Endothelial cell (in vitro differentiated cells): Measurements from ENCODE around the gene THEMIS. TPM values are rescaled to one million over a fixed set of nuclear protein-coding genes. Genes with fewer than 3 reads are reported as not detected.

Experiments used
- DNase-seq: peaks from one replicate; pipeline ENCODE4 v3.0.0; 2021; ENCODE audit warnings: low spot score
- H3K27ac Mint-ChIP-seq: one replicate; pipeline ENCODE4 v1.8.0; 2021; ENCODE audit warnings: mixed read lengths, inconsistent platforms; ENCODE audit not compliant: unreplicated experiment
- H3K27me3 Mint-ChIP-seq: one replicate; pipeline ENCODE4 v1.8.0; 2021; ENCODE audit warnings: mild to moderate bottlenecking, moderate library complexity, mixed read lengths, inconsistent platforms; ENCODE audit not compliant: unreplicated experiment
- H3K36me3 Mint-ChIP-seq: one replicate; pipeline ENCODE4 v1.8.0; 2021; ENCODE audit warnings: mild to moderate bottlenecking, low read depth, mixed read lengths, inconsistent platforms; ENCODE audit not compliant: unreplicated experiment
- H3K4me1 Mint-ChIP-seq: one replicate; pipeline ENCODE4 v1.8.0; 2021; ENCODE audit warnings: mild to moderate bottlenecking, mixed read lengths, inconsistent platforms; ENCODE audit not compliant: unreplicated experiment
- H3K4me3 Mint-ChIP-seq: one replicate; pipeline ENCODE4 v1.8.0; 2021; ENCODE audit warnings: mild to moderate bottlenecking, mixed read lengths, inconsistent platforms; ENCODE audit not compliant: unreplicated experiment
- H3K9me3 Mint-ChIP-seq: one replicate; pipeline ENCODE4 v1.8.0; 2021; ENCODE audit warnings: mixed read lengths, inconsistent platforms; ENCODE audit not compliant: unreplicated experiment
- CTCF ChIP-seq: fragments of 200-600 bp; sonication (generic); IDR thresholded peaks from one replicate; pipeline ENCODE4 v1.5.0; 2021; ENCODE audit warnings: antibody characterized with exemption; ENCODE audit not compliant: unreplicated experiment
- total RNA-seq: library from RNA; stranded (reverse); fragmentation: NEBNext Ultra II Directional; extraction: Animal tissue kit (Norgen Biotek cat#: 25700); gene quantifications from one replicate; pipeline ENCODE4 v1.2.1, GENCODE V29; 2021; ENCODE audit not compliant: unreplicated experiment

THEMIS gene
- total RNA-seq, 1 donor from 2014 or later = not detected

DNA sequence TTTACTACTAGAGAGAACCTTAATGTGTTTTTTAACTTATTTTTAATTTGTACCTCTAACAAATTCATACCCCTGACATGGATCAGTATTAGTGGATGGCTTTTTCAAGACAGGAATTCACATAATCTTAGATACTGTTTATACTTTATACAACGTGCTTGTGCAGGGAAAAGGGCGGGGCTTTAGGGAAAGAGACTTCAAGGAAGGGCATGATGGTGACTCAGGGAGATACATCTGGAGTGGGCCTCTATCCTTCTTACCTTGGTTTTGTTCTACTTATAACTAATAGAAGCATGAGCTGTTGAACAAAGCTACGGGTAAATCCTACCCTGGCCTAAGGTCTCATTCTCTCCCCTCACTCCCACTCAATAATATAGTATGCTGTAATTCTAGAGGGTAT lies 163.1 kb downstream of the THEMIS start:
- H3K36me3 Mint-ChIP-seq = no peaks in the 10 kb centered on the region

GRCh38 chr6:127737009-127737486 lies 163.8 kb downstream of the THEMIS start:
- no peak overlapping the region for H3K27ac Mint-ChIP-seq
- TF ChIP-seq CTCF = peak; percentile 70
- DNase-seq = peak; percentile 42
- no peaks in the 10 kb centered on the region for H3K27me3 Mint-ChIP-seq
- H3K9me3 Mint-ChIP-seq = no peaks in the 10 kb centered on the region
- H3K4me1 Mint-ChIP-seq = no peaks in the 10 kb centered on the region
- H3K4me3 Mint-ChIP-seq = no peak overlapping the region
- no peaks in the 10 kb centered on the region for H3K36me3 Mint-ChIP-seq

More for the DNA sequence above, 163.1 kb downstream of the THEMIS start:
- no peaks in the 10 kb centered on the region for H3K4me1 Mint-ChIP-seq
- no peaks in the 10 kb centered on the region for H3K9me3 Mint-ChIP-seq
- no peaks in the 10 kb centered on the region for H3K27me3 Mint-ChIP-seq
- TF ChIP-seq CTCF = no peak
- DNase-seq = no peak
- H3K4me3 Mint-ChIP-seq = no peak overlapping the region
- no peak overlapping the region for H3K27ac Mint-ChIP-seq

- no peak overlapping the region for H3K4me3 Mint-ChIP-seq
- H3K27me3 Mint-ChIP-seq = no peaks in the 10 kb centered on the region
- no peak overlapping the region for H3K27ac Mint-ChIP-seq
- no peaks in the 10 kb centered on the region for H3K4me1 Mint-ChIP-seq
- DNase-seq = no peak
- no peak for TF ChIP-seq CTCF
- H3K9me3 Mint-ChIP-seq = no peaks in the 10 kb centered on the region
- no peaks in the 10 kb centered on the region for H3K36me3 Mint-ChIP-seq
These were observed 167.9 kb downstream of the THEMIS start for GRCh38 chr6:127732927-127733326.

DNA sequence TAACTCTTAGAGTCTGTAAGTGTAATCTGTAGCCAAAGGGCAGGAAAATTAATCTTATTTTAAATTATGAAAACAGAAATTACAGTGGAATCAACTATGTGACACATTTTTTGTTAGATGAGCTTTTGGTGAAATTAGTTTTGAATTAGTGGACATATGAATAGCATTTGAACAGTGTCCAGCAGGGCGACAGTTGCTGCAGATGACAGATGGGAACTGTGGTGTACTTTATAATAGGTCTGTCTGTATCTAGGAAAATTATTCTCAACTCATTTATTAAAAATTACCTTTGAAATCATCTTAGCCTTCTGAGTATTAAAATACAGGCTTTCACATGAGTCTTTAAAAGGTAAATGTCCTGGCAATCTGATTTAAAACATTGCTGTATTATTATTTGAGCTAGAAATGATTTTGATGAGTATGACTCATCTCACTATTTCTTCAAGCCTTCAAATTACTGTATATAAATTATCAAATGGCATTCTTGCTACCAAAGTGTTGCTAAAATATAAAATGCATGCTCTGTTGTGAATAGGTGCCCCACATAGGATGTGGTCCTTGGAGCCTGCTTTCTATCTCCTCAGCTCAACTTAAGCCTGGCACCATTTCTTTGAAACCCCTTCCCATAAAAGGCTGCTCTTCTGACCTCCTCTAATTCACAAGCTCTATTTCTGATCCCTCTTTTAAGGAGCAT lies 173.5 kb downstream of the THEMIS start:
- no peak overlapping the region for H3K27ac Mint-ChIP-seq
- H3K27me3 Mint-ChIP-seq = no peaks in the 10 kb centered on the region
- no peak overlapping the region for H3K4me3 Mint-ChIP-seq
- H3K9me3 Mint-ChIP-seq = no peaks in the 10 kb centered on the region
- no peak for TF ChIP-seq CTCF
- H3K36me3 Mint-ChIP-seq = no peaks in the 10 kb centered on the region
- no peak for DNase-seq
- no peaks in the 10 kb centered on the region for H3K4me1 Mint-ChIP-seq

- no peaks in the 10 kb centered on the region for H3K4me1 Mint-ChIP-seq
- no peak overlapping the region for H3K27ac Mint-ChIP-seq
- no peak overlapping the region for H3K4me3 Mint-ChIP-seq
- no peaks in the 10 kb centered on the region for H3K27me3 Mint-ChIP-seq
- TF ChIP-seq CTCF = no peak
- H3K9me3 Mint-ChIP-seq = no peaks in the 10 kb centered on the region
- no peaks in the 10 kb centered on the region for H3K36me3 Mint-ChIP-seq
- DNase-seq = no peak
These were observed 175.0 kb downstream of the THEMIS start for GRCh38 chr6:127725821-127726220.
